HepG2 (cell line): ENCODE results near the gene RARS2. TPM values are rescaled to one million over a fixed set of nuclear protein-coding genes. Genes with fewer than 3 reads are reported as not detected.
A peak's percentile ranks its signal among the peaks of the same experiment; 100 is the strongest.

Source experiments
- ATAC-seq: fragments of 200-7000 bp; cut with Tn5 transposase; 3 replicates; pipeline ENCODE4 v1.9.1; 2020; ENCODE audit warnings: mild to moderate bottlenecking, moderate library complexity
- BruUV-seq: library from RNA; stranded (reverse); fragments of 400-500 nt; replicated peaks from 2 replicates; lab custom pipeline; 2021; lab: Mats Ljungman, UMichigan
- CTCF ChIA-PET: fragments of 300-600 bp; formaldehyde crosslinking; extraction: SDS; loops from one replicate; lab custom pipeline; 2021; ENCODE audit warnings: low total read pairs, inconsistent platforms, low intra/inter-chr PET ratio; lab: Yijun Ruan, JAX
- POLR2A ChIA-PET: fragments of 350-600 bp; sonication (Branson Sonifier 250); formaldehyde crosslinking; loops from one replicate; lab custom pipeline; 2020; ENCODE audit warnings: antibody characterized with exemption, inconsistent platforms; lab: Yijun Ruan, JAX
- DNase-seq: peaks from one replicate; pipeline ENCODE4 v3.0.0-alpha.2; 2015; ENCODE audit warnings: low spot score
- FAIRE-seq: peaks from 3 replicates; lab custom pipeline; 2011; peaks lifted over from hg19 to GRCh38; lab: Jason Lieb, UNC
- H2AFZ ChIP-seq: one replicate; pipeline ENCODE4 v1.6.1; 2011; ENCODE audit warnings: low read length, inconsistent platforms
- H3K27ac ChIP-seq: fragments of 300-600 bp; 3 replicates; pipeline ENCODE4 v1.8.0; 2011; ENCODE audit warnings: mixed run types, mild to moderate bottlenecking, mixed read lengths, low read length, inconsistent platforms; ENCODE audit not compliant: insufficient read depth; ENCODE audit errors: extremely low read length
- H3K27me3 ChIP-seq, 2 experiments: fragments of 200-600 bp in 1 of 2; 2 replicates in 1 of 2; 3 replicates in 1 of 2; pipeline versions ENCODE4 v1.6.0 to v1.8.0; 2011; ENCODE audit warnings: low read length in 2 of 2, mild to moderate bottlenecking in 2 of 2, moderate library complexity in 2 of 2, inconsistent platforms in 1 of 2; ENCODE audit not compliant: insufficient read depth in 2 of 2, control insufficient read depth in 1 of 2
- H3K36me3 ChIP-seq, 2 experiments: fragments of 200-600 bp in 1 of 2; replicated peaks in 1 of 2; 2 replicates in 1 of 2; 3 replicates in 1 of 2; pipeline versions ENCODE4 v1.5.1 to v1.8.0; 2011; ENCODE audit warnings: low read length in 2 of 2, inconsistent platforms in 1 of 2; ENCODE audit not compliant: insufficient read depth in 2 of 2, control insufficient read depth in 1 of 2
- H3K4me1 ChIP-seq: 2 replicates; pipeline ENCODE4 v1.5.1; 2012; ENCODE audit warnings: low read length, inconsistent platforms; ENCODE audit not compliant: insufficient read depth
- H3K4me2 ChIP-seq: 2 replicates; pipeline ENCODE4 v1.6.0; 2011; ENCODE audit warnings: low read depth, low read length, inconsistent platforms
- H3K4me3 ChIP-seq, 3 experiments: fragments of 200-600 bp in 1 of 3; sonication (generic), shearing (Covaris generic) in 1 of 3; replicated peaks in 1 of 3; 2 replicates each; pipeline ENCODE4 v1.5.1; 2011 to 2016; ENCODE audit warnings: low read length in 3 of 3, inconsistent platforms in 2 of 3, low read depth in 2 of 3, mild to moderate bottlenecking in 2 of 3, control low read depth in 1 of 3, mixed read lengths in 1 of 3; ENCODE audit not compliant: insufficient read depth in 1 of 3
- H3K79me2 ChIP-seq: one replicate; pipeline ENCODE4 v1.6.1; 2011; ENCODE audit warnings: low read length, inconsistent platforms; ENCODE audit not compliant: insufficient read depth
- H3K9ac ChIP-seq: 2 replicates; pipeline ENCODE4 v1.6.0; 2011; ENCODE audit warnings: mild to moderate bottlenecking, low read depth, low read length, inconsistent platforms; ENCODE audit not compliant: insufficient read depth
- H3K9me3 ChIP-seq: 2 replicates; pipeline ENCODE4 v1.5.1; 2012; ENCODE audit warnings: mild to moderate bottlenecking, low read length
- H4K20me1 ChIP-seq: 2 replicates; pipeline ENCODE4 v1.6.0; 2011; ENCODE audit warnings: inconsistent platforms, mild to moderate bottlenecking, low read length, moderate library complexity; ENCODE audit not compliant: insufficient read depth
- CEBPB ChIP-seq: IDR thresholded peaks from 2 replicates; pipeline ENCODE4 v1.6.1; 2011; ENCODE audit warnings: low read depth, low read length, improper control_type of control experiment, borderline replicate concordance
- FOXP1 ChIP-seq, 2 experiments: fragments of 450-650 bp in 1 of 2; IDR thresholded peaks; 2 replicates each; pipeline ENCODE4 v1.6.1; 2017 to 2018; ENCODE audit warnings: antibody characterized with exemption in 1 of 2
- FOXP4 ChIP-seq: sonication (generic); formaldehyde crosslinking; IDR thresholded peaks from 2 replicates; pipeline ENCODE4 v1.4.0; 2020; ENCODE audit warnings: missing genetic modification reagents
- HNF4A ChIP-seq: sonication (generic); formaldehyde crosslinking; IDR thresholded peaks from 2 replicates; pipeline ENCODE4 v1.4.0; 2020; ENCODE audit warnings: missing genetic modification reagents
- ISL2 ChIP-seq: sonication (generic); formaldehyde crosslinking; IDR thresholded peaks from 2 replicates; pipeline ENCODE4 v1.5.0; 2020; ENCODE audit warnings: missing genetic modification reagents
- JDP2 ChIP-seq: sonication (generic); formaldehyde crosslinking; IDR thresholded peaks from 2 replicates; pipeline ENCODE4 v1.8.1; 2022; ENCODE audit warnings: missing genetic modification reagents, borderline replicate concordance
- MLLT10 ChIP-seq: sonication (generic); formaldehyde crosslinking; IDR thresholded peaks from 2 replicates; pipeline ENCODE4 v1.4.0; 2020; ENCODE audit warnings: missing genetic modification reagents
- SOX13 ChIP-seq, 3 experiments: fragments of 450-650 bp in 1 of 3; sonication (generic) in 1 of 3; formaldehyde crosslinking in 1 of 3; IDR thresholded peaks in 2 of 3; conservative IDR thresholded peaks in 1 of 3; 2 replicates each; pipeline versions ENCODE4 v1.5.0 to v1.6.1; 2016 to 2020; ENCODE audit warnings: antibody characterized with exemption in 1 of 3, mild to moderate bottlenecking in 1 of 3, missing compliant biosample characterization in 1 of 3, missing genetic modification reagents in 1 of 3, moderate library complexity in 1 of 3
- SOX5 ChIP-seq: IDR thresholded peaks from 2 replicates; pipeline ENCODE4 v1.6.1; 2016; ENCODE audit warnings: borderline replicate concordance
- SOX6 ChIP-seq, 2 experiments: fragments of 450-650 bp in 1 of 2; sonication (generic) in 1 of 2; formaldehyde crosslinking in 1 of 2; IDR thresholded peaks; 2 replicates each; pipeline versions ENCODE4 v1.4.0 to v1.6.1; 2017 to 2020; ENCODE audit warnings: antibody characterized with exemption in 1 of 2, mild to moderate bottlenecking in 1 of 2, missing genetic modification reagents in 1 of 2
- TOE1 ChIP-seq: sonication (generic); formaldehyde crosslinking; IDR thresholded peaks from 2 replicates; pipeline ENCODE4 v1.4.0; 2020; ENCODE audit warnings: mild to moderate bottlenecking, missing genetic modification reagents
- ZMYM4 ChIP-seq: sonication (generic); formaldehyde crosslinking; IDR thresholded peaks from 2 replicates; pipeline ENCODE4 v1.8.1; 2023; ENCODE audit warnings: mild to moderate bottlenecking, missing genetic modification reagents
- ZNF136 ChIP-seq: sonication (generic); formaldehyde crosslinking; IDR thresholded peaks from 2 replicates; pipeline ENCODE4 v1.8.1; 2022; ENCODE audit warnings: low read depth, mild to moderate bottlenecking, moderate library complexity, missing genetic modification reagents
- ZNF570 ChIP-seq: sonication (generic); formaldehyde crosslinking; IDR thresholded peaks from 2 replicates; pipeline ENCODE4 v1.4.0; 2020; ENCODE audit warnings: mild to moderate bottlenecking, missing genetic modification reagents, borderline replicate concordance
- WGBS: methylation state at CpG from one replicate; pipeline ENCODE4 v1.1.6; 2017; ENCODE audit warnings: low lambda C conversion rate; 5-methylcytosine and 5-hydroxymethylcytosine counted together
- in situ Hi-C: cut with HindIII; loops from 2 replicates; pipeline ENCODE4 v1.10.0; 2017; ENCODE audit warnings: low pct_unique_long_range_greater_than_20kb; ENCODE audit not compliant: extremely low pct_ligation_motif_present
- intact Hi-C: fragments of 100-400 bp; cut with micrococcal nuclease; formaldehyde crosslinking; loops from one replicate; pipeline ENCODE4 v1.10.0; 2022; ENCODE audit not compliant: unreplicated experiment
- polyA plus RNA-seq, 8 experiments: library from polyadenylated mRNA; depleted of rRNA in 3 of 8; stranded (reverse) in 7 of 8; unstranded in 1 of 8; fragments of >200 nt; fragmentation: Illumina TruSeq in 4 of 8; extraction: Trizol in 4 of 8; gene quantifications; 2 replicates each; pipeline versions ENCODE4 v1.2.1 to v1.2.3, GENCODE V29; 2011 to 2016; ENCODE audit warnings: low read depth in 4 of 8, missing spikeins in 1 of 8, mixed read lengths in 1 of 8; ENCODE audit not compliant: insufficient read depth in 1 of 8
- total RNA-seq, 5 experiments: library from RNA; depleted of rRNA; stranded (reverse); fragments of >200 nt; fragmentation: Illumina TruSeq; extraction: Trizol; gene quantifications; 2 replicates each; pipeline ENCODE4 v1.2.3, GENCODE V29; 2016; ENCODE audit warnings: low read depth in 1 of 5
- TF ChIP-seq, protein P1 (sequence below): IDR thresholded peaks from 2 replicates; pipeline ENCODE4 v1.4.0; 2020; ENCODE audit warnings: mild to moderate bottlenecking, missing genetic modification reagents
- TF ChIP-seq, protein P2 (sequence below): sonication (generic); formaldehyde crosslinking; IDR thresholded peaks from 2 replicates; pipeline ENCODE4 v1.5.0; 2020; ENCODE audit warnings: mild to moderate bottlenecking, low read depth, missing genetic modification reagents, borderline replicate concordance

RARS2 gene
- total and polyA plus RNA-seq, 2 of the 13 experiments (the other 11 are each of a cell fraction or from before 2014, with no cell fraction given): 23.4 to 80.1 TPM

DNA sequence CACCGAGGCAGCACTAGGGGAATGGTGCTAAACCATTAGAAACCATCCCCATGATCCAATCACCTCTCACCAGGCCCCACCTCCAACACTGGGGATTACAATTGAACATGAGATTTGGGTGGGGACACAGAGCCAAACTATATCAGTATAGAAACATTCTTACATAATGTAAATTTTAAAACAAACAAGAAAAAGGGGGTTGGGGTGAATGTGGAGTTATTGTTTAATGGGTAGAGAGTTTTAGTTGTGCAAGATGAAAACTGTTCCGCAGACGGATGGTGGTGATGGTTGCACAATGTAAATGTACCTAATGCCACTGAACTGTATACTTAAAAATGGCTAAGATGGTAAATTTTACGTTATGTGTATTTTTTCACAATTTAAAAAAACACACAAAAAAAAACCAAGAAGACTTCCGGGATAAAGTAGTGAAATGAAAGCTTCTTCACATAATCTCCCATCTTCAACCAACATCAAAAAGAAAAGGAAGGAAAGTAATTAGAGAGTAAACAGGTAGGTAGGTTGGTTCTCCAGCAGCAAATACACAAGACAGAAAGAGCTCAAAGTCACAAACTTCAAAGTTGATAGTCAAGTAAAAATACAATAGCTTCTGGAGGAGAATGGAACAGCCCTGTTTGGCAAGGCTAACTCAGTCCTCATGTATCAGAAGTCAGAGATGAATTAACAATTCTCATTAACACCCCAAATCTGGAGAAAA, 16.3 kb downstream of the RARS2 start:
- 56% methylated on average over 5 of the region's 5 CpGs for WGBS
- Histone ChIP-seq H4K20me1 (0 out of 2 replicates have a peak, but pooled peaks cover 4% of the 10 kb centered on the region), H3K79me2 (peaks cover 87% of the 10 kb centered on the region), H3K9me3 (no peaks in the 10 kb centered on the region), H3K27ac (peak overlapping the region; percentile 59), H3K27me3 (no peaks in the 10 kb centered on the region), H3K4me2 (peak overlapping the region; percentile 42; the same call in 1 of the 2 replicates), H3K36me3 (peaks cover 2 to 12% of the 10 kb centered on the region in 2 experiments; a peak in 3 of 5 replicates), H2AFZ (no peak overlapping the region), H3K4me3 (no peak overlapping the region), H3K9ac (no peak overlapping the region), H3K4me1 (peaks cover 56% of the 10 kb centered on the region)
- ChIA-PET POLR2A (interaction anchor here (1.4 to 1.7 kb wide), 3 partner anchors 10 to 39 kb away, joined by 4 to 5 read pairs (median 5); partner anchors contain the start of genes ORC3 and RARS2), CTCF (no interaction called here)
- ATAC-seq (peak; percentile 67), FAIRE-seq (no peak), DNase-seq (peak; percentile 31)
- in situ Hi-C loops (no loop called here), intact Hi-C loops (no loop called here)
- no TSS peak for BruUV-seq
- TF ChIP-seq, protein P1, sequence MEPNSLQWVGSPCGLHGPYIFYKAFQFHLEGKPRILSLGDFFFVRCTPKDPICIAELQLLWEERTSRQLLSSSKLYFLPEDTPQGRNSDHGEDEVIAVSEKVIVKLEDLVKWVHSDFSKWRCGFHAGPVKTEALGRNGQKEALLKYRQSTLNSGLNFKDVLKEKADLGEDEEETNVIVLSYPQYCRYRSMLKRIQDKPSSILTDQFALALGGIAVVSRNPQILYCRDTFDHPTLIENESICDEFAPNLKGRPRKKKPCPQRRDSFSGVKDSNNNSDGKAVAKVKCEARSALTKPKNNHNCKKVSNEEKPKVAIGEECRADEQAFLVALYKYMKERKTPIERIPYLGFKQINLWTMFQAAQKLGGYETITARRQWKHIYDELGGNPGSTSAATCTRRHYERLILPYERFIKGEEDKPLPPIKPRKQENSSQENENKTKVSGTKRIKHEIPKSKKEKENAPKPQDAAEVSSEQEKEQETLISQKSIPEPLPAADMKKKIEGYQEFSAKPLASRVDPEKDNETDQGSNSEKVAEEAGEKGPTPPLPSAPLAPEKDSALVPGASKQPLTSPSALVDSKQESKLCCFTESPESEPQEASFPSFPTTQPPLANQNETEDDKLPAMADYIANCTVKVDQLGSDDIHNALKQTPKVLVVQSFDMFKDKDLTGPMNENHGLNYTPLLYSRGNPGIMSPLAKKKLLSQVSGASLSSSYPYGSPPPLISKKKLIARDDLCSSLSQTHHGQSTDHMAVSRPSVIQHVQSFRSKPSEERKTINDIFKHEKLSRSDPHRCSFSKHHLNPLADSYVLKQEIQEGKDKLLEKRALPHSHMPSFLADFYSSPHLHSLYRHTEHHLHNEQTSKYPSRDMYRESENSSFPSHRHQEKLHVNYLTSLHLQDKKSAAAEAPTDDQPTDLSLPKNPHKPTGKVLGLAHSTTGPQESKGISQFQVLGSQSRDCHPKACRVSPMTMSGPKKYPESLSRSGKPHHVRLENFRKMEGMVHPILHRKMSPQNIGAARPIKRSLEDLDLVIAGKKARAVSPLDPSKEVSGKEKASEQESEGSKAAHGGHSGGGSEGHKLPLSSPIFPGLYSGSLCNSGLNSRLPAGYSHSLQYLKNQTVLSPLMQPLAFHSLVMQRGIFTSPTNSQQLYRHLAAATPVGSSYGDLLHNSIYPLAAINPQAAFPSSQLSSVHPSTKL (CRISPR knock-in tag): peak; percentile 55; the same call in 1 of the 2 replicates
- TF ChIP-seq CEBPB: peak; percentile 47; the same call in 1 of the 2 replicates
- 0 out of 2 replicates have a peak, but pooled peaks have one; percentile 8 for TF ChIP-seq FOXP1 (IDR thresholded peaks at IDR 0.05)
- peak; percentile 51; the same call in 1 of the 2 replicates for TF ChIP-seq FOXP1 (CRISPR knock-in tag; IDR thresholded peaks at IDR 0.05)
- TF ChIP-seq SOX13 (IDR thresholded peaks at IDR 0.05): no peak
- peak in 1 of 2 experiments; percentile 85; a peak in 2 of 4 replicates for TF ChIP-seq SOX13 (CRISPR knock-in tag; conservative IDR thresholded peaks at IDR 0.05 in 1 of 2, IDR thresholded peaks at IDR 0.05 in 1 of 2)
- TF ChIP-seq JDP2 (CRISPR knock-in tag): no peak
- TF ChIP-seq FOXP4 (CRISPR knock-in tag): peak; percentile 46; the same call in 1 of the 2 replicates
- no peak for TF ChIP-seq ZNF570 (CRISPR knock-in tag)
- peak; percentile 9; the same call in 1 of the 2 replicates for TF ChIP-seq HNF4A (CRISPR knock-in tag)
- no peak for TF ChIP-seq MLLT10 (CRISPR knock-in tag)
- TF ChIP-seq ISL2 (CRISPR knock-in tag): peak; percentile 82
- TF ChIP-seq ZNF136 (CRISPR knock-in tag): no peak
- TF ChIP-seq SOX6 (IDR thresholded peaks at IDR 0.05): no peak
- TF ChIP-seq SOX6 (CRISPR knock-in tag; IDR thresholded peaks at IDR 0.05): peak; percentile 17; the same call in 1 of the 2 replicates
- TF ChIP-seq SOX5 (CRISPR knock-in tag): peak; percentile 88
- TF ChIP-seq, protein P2, sequence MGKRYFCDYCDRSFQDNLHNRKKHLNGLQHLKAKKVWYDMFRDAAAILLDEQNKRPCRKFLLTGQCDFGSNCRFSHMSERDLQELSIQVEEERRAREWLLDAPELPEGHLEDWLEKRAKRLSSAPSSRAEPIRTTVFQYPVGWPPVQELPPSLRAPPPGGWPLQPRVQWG: no peak
- TF ChIP-seq ZMYM4 (CRISPR knock-in tag): peak; percentile 43; the same call in 1 of the 2 replicates
- TF ChIP-seq TOE1 (CRISPR knock-in tag): no peak
